ENCODE results near the gene GPER1. TPM values are rescaled to one million over a fixed set of nuclear protein-coding genes. Genes with fewer than 3 reads are reported as not detected.
A peak's percentile ranks its signal among the peaks of the same experiment; 100 is the strongest.

Gene GPER1
- total RNA-seq, 1 donor from 2014 or later: 1.6 TPM

DNA sequence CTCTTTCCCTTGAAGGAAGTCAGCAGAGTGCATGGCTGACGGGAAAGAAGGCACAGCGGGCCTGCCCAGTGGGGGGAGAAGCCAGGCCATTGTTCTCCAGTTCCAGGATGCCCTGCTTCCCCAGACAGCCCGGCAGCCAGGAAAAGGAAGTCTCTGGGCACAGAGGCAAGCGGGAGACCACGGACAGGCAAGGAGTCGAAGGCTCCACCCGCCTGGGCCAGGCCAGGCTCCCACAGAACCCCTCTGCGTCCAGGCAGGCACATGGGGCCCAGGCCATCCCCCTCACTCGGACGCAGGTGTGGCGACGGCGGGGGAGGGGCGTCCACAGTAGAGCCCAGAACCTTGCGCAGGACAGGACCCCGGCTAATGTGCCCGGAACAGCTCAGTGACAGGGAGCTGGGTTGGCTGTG is 34.9 kb upstream of the GPER1 start:
- DNase-seq (ENCODE audit: low spot score in 2 of 2): no peak
- no peak for FAIRE-seq

- FAIRE-seq (no peak), DNase-seq (ENCODE audit: low spot score in 2 of 2) (no peak)
Observed at GRCh38 chr7:1053816-1054370, 34.0 kb upstream of the GPER1 start.

GRCh38 chr7:1054438-1054837 is 33.5 kb upstream of the GPER1 start:
- DNase-seq (ENCODE audit: low spot score in 2 of 2) (peak; percentile 72 to 77), FAIRE-seq (no peak)

DNA sequence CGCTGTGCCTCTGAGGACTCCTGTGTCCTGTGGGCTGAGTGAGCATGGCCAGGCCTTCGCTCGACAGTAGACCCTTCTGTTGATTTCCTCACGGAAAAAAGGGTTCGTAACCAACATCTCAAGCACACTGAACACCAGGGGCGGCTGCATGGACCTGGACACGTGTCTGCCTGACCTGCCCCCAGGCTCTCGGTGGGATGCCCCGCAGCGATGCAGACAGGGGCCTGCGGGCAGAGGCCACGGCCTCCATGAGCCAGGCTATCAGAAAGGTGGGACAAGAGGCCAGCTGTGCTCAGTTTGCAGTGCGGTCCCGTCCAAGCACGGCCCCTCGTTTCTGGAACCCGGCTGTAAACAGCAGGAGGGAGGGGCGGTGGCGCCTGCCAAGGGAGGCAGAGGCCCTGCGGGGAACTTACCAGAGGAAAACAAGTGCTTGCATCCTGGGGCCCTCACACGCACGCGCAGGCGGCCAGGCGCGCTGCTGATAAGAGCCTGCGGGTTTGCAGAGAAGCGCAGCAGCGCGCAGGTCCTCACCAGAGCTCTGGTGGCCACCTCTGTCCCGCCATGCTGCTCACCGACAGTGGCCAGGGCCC is 33.0 kb upstream of the GPER1 start:
- DNase-seq (ENCODE audit: low spot score in 2 of 2): peak in 1 of 2 donors; percentile 76
- FAIRE-seq: no peak

- no peak for DNase-seq (ENCODE audit: low spot score in 2 of 2)
- no peak for FAIRE-seq
Observed at GRCh38 chr7:1055491-1055955, 32.4 kb upstream of the GPER1 start.

DNA sequence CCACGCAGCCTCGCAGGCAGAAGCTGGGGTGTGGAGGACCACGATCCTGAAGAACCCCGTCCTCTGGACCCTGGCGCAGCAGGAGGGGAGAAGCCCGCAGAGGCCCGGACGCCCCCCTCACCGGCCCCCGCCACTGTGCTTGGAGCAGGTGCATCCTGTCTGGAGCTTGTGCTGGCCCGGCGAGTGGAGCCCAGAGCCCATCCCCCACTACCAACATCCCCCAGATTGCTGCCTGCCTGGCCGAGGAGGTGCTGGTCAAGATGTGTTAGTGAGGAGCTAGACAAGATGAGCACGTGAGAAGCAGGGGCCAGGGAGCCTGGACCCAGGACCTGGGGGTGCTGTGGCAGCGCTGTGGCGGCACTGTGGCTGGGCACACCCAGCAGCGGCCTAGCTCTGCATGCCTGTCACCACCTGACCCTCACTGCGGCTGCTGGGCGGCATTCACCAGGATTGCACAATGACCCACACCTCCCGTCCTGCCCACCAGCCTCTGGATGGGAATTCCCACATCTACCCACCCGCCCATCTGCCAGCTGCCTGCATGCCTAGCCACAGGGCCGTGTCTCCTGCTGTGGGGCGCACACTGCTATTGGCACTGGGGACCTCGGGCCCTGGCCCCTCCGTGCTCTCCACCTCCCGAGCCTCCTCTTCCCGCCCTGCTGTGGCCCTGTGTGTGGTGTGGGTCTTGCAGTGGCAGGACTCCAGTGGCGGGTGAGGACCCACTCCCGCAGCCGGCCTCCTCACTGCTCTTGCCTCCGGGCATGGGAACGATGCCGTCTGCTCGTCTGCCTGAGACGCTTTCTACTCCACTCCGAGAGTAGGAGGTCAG is 31.7 kb upstream of the GPER1 start:
- no peak for DNase-seq (ENCODE audit: low spot score in 2 of 2)
- no peak for FAIRE-seq

DNA sequence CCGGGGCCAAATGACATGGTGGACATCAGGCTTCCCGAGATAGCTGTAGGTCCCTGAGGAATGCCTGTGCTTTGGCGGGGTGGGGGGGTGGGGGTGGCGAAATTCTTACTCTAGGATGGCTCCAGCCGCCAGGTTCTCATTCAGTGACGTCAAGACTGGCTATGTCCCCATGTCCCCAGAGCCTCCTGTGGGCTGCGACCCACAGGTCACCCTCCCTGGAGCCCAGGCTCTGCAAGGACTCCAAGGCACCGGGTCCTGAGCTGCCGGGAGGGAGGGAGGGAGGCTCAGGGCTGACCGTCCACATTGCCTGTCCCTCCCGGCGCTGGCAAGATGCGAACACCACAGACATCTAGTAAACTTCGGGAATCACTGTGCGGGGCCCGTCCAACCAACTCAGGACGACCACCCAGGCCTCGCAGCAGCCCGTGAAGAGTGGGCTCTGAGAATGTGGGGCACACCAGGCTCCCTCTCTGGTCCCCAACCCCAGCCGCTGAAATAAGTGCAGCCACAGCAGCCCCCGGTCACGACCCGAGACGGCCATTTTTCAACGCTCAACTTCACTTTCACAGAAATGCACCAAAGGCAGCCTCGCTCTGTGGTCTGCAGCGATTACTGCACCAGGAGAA is 31.0 kb upstream of the GPER1 start:
- no peak for FAIRE-seq

GRCh38 chr7:1057416-1058291 is 30.3 kb upstream of the GPER1 start:
- FAIRE-seq: no peak
- DNase-seq (ENCODE audit: low spot score in 2 of 2): no peak

More for the DNA sequence above, 31.0 kb upstream of the GPER1 start:
- no peak for DNase-seq (ENCODE audit: low spot score in 2 of 2)

DNA sequence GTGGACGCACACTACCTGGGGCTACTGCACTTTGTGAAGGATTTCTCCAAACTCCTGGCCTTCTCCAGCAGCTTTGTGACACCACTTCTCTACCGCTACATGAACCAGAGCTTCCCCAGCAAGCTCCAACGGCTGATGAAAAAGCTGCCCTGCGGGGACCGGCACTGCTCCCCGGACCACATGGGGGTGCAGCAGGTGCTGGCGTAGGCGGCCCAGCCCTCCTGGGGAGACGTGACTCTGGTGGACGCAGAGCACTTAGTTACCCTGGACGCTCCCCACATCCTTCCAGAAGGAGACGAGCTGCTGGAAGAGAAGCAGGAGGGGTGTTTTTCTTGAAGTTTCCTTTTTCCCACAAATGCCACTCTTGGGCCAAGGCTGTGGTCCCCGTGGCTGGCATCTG is 29.6 kb upstream of the GPER1 start:
- FAIRE-seq: no peak
- DNase-seq (ENCODE audit: low spot score in 2 of 2): no peak

GRCh38 chr7:1058821-1059199 is 29.1 kb upstream of the GPER1 start:
- DNase-seq (ENCODE audit: low spot score in 2 of 2) (peak; percentile 64 to 73), FAIRE-seq (no peak)

- FAIRE-seq (no peak), DNase-seq (ENCODE audit: low spot score in 2 of 2) (no peak)
Observed at GRCh38 chr7:1059200-1060091, 28.5 kb upstream of the GPER1 start.

GRCh38 chr7:1060315-1061072 is 27.4 kb upstream of the GPER1 start:
- FAIRE-seq: no peak
- DNase-seq (ENCODE audit: low spot score in 2 of 2): no peak

DNA sequence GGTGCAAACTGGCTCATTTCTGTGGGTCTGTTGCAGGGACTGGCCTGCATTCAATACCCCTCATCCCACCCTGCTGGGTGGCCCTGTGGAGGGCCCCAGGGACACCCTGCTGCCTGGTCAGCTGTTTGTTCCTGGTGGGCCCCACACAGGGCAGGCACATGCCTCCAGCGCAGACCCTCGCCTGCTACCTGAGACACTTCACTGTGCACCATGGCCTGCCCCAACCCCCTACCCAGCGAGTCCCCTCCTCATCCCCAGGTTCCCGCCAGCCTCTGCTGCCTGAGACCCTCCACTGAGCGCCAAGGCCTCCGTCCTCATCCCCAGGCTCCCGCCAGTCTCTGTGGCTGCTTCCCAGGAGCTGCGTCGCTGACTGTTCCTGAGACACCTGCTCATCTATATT is 26.7 kb upstream of the GPER1 start:
- no peak for DNase-seq (ENCODE audit: low spot score in 2 of 2)
- FAIRE-seq: no peak

DNA sequence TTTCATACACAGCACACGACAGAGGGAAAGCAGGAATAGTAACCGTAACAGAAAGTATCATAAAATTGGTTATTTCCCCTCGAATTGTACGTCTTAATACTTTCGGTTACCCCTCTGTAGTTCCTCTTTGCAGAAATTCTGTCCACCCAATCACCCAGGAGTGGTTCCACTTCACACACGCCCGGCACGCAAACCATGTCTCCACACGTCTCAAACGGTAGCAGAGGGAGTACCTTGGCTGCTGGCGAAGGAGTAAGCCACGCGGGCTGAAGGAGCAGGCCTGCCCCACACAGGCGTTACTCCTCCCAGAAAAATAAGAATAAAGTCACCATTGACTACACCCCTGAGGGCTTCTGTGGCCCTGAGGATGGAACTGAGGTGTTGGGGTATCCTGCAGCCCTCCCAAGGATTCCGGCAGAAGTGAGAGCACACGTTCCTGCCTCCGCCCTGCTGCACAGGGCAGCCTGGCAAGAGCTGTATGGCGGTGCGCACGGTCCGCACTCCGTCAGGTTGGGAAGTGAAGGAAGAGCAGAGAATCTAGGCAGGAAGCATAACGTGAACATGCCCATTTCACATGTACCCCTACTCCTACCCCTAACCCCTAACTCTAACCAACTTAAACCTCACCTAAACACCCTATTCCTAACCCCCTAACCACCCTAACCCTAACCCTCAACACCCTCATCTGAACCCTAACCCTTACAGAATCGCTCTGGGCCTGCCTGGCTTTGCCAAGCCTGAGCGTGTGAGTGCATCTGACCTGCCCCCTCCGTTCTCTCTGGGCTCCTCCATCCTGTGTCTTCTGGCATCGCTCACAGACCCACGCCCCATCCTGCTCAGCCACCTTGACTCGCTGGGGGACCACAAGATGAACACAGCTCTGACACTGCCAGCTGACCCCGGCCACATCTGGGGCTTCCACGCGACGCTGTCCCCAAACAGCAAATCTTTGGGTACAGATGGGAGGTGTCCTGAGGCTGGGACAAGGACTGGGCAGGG is 25.3 kb upstream of the GPER1 start:
- no peak for FAIRE-seq
- DNase-seq (ENCODE audit: low spot score in 2 of 2): no peak

GRCh38 chr7:1063361-1063760 is 24.6 kb upstream of the GPER1 start:
- no peak for FAIRE-seq

DNA sequence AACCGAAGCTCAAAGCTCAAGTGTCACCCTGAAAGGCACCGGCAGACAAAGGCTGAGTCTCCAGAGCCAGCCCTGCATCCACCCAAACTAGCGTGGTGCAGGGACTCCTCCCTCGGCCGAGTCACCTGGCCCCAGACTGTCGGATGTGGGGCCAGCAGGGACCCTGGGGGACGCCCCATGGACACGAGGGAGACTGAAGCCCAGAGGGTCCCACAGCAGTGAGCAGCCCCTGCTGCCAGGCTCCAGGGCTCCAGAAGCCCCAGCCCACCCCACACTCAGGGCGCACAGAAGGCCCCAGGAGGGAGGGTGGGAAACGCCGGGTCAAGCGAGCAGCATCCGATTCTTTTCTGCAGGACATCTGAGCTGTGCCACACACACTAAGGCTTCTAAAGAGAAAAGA is 23.3 kb upstream of the GPER1 start:
- FAIRE-seq: no peak
- DNase-seq (ENCODE audit: low spot score in 2 of 2): no peak

More at GRCh38 chr7:1063361-1063760, 24.6 kb upstream of the GPER1 start:
- DNase-seq (ENCODE audit: low spot score in 2 of 2): no peak

DNA sequence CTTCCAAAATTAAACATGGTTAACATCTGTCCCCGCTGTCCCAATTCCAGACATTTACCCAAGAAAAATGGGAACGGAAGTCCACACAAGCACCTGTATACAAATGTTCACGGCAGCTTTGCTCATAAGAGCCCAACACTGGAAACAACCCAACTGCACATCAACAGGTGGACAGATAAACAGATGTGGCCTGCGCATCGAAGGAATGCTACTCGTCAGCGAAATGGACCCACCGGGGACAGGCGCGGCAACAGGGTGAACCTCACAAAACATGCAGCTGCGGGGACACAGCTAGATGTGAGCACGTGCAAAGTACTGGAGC is 22.7 kb upstream of the GPER1 start:
- FAIRE-seq (no peak), DNase-seq (ENCODE audit: low spot score in 2 of 2) (no peak)

All from frontal cortex (tissue), 4 donors.